Fibroblast of skin of left quadriceps (primary cell): ENCODE measurements around the gene GXYLT1.
"Not testable (repeated sequence)": the region's sequence is repeated elsewhere in the genome, so short reads cannot be mapped to it uniquely, and the experiment has no call there.

Experiments
- DNase-seq, 2 experiments: peaks; one replicate each; pipeline ENCODE4 v3.0.0-alpha.2; 2013; ENCODE audit warnings: low read depth in 2 of 2

GXYLT1 gene

DNA sequence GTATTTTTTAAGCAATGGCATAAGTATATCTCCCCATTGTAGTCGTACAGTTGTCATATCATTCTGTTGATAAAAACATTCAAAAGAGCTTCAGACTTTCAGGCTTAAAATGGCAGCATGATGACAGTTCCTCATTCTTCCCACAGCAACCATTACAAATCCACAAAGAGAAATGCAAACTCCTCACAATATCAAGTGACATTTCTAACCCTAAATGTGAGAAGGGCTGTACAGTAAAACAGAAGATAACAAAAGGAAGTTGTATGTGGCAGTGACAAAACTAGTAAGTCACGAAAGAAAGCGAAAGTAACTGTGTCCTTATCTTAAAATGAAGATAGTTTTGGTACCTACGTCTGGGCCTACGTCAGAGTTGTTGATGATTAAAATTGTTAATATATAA lies 46.7 kb downstream of the GXYLT1 start:
- DNase-seq: no peak

GRCh38 chr12:42094277-42094676 lies 50.4 kb downstream of the GXYLT1 start:
- DNase-seq: no peak

GRCh38 chr12:42091769-42092168 lies 52.9 kb downstream of the GXYLT1 start:
- DNase-seq: no peak

GRCh38 chr12:42090899-42091298 lies 53.8 kb downstream of the GXYLT1 start:
- DNase-seq: peak; percentile 59 to 64

DNA sequence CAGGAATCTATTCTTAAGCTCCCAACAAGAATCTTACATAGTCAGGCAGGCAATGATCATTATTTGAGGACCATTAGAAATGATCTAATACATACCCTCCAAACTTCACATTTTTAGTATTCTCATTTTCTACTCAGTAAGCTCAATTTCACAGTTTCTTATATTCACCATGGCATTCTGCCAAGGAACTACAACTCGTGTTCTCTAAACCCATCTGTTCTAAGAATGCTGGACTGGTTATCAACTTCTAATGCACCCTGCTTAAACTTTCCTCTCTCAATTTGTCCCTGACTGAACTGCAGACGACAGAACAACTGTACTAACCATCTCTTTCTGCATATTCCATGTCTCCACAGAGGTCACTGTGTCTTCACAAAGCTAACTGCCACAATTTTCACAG lies 58.6 kb downstream of the GXYLT1 start:
- peak in 1 of 2 experiments; percentile 22 for DNase-seq

- DNase-seq: no peak
Observed at GRCh38 chr12:42085594-42085993, 59.1 kb downstream of the GXYLT1 start.

DNA sequence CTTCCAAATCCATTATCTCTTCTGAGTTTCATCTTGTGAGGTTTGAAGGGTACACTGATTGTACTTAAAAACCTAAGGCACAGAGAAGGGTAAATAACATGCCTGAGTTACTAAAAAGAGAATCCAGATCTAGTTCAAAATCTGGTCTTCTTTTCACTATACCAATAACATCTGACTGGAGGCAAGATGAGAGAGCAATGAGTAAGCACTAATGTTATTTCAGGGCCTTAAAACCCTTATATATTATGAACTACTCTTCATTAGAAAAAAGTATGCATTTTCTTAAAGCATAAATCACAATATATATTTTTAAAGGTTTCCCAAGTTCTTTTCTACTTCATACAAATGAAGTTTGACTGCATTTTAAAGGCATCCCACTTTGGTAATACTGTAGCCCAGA lies 60.2 kb downstream of the GXYLT1 start:
- DNase-seq: no peak

GRCh38 chr12:42076976-42077375 lies 67.7 kb downstream of the GXYLT1 start:
- DNase-seq: no peak

DNA sequence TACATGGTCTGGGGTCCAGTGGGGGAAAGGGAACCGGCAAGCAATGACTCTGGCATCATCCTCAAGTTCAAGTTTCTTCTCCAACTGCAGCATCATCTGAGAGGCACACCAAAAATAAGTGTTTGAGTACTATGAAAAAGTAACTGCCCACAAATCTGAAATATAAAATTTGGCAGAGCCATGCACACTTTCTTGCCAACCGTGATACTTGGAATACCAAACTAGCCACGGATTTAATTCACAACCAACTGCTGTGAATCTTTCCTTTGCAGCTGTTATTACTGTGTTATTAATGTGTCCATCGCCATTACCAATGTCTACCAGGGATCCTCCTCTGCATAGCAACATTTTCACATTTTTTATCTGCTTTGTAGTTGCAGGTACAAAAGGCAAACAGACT lies 74.6 kb downstream of the GXYLT1 start:
- DNase-seq: no peak

DNA sequence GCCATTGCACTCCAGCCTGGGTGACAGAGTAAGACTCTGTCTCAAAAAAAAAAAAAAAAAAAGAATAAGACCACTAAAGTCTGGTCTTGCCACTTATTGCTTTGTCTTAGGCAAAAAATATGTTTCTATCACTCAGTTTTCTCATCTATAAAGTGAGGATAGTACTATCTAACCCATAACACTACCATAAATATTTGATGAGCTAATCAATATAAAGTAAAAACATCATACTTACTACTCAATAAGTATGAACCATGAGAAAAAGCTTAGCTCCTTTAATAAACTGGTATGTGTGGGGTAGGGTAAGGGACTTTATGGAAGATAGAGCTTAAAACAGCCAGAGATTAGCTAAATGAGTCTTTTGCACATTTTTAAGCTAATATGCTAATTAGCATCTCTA lies 85.5 kb downstream of the GXYLT1 start:
- no peak for DNase-seq

DNA sequence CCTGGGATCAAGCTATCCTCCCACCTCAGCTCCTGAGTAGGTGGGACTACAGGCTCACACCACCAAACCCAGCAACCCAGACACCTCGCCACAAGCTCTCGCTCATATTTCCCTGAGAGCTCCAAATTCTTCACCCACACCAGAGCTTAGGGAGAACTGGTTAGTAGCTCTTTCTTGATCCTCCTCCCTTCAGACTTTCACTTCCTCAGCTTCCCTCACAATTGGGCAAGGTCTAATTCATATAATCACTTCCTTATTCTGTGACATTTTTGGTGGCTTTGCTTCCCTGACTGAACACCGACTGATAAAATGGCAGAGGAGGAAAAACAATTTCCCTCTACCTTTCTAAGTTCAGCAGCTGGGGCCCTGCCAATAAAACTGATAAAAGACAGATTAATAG lies 88.5 kb downstream of the GXYLT1 start:
- no peak for DNase-seq

DNA sequence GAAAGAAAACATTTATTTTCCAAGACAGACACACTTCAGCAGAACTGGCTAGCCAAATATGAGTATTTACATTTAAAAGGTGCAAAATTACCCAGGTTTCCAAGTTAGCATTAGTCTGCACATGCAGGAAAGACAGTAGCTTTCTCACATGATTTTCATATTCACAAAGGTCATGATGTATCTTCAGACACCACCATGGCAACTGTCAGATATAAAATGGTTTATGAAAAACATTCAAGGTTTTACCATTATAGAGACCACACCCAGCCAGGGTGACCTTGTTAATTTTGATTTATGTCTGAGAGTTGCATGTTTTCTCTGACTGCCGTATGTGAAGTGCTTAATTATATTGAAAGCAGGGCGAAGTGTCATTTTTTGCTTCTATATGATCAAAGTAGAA lies 91.2 kb downstream of the GXYLT1 start:
- no peak for DNase-seq

DNA sequence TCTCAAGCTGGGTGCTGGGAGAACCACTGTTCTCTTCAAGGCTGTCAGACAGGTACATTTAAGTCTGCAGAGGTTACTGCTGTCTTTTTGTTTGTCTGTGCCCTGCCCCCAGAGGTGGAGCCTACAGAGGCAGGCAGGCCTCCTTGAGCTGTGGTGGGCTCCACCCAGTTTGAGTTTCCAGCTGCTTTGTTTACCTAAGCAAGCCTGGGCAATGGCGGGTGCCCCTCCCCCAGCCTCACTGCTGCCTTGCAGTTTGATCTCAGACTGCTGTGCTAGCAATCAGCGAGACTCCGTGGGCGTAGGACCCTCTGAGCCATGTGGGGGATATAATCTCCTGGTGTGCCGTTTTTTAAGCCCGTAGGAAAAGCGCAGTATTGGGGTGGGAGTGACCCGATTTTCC lies 95.7 kb downstream of the GXYLT1 start:
- DNase-seq: not testable (repeated sequence)

DNA sequence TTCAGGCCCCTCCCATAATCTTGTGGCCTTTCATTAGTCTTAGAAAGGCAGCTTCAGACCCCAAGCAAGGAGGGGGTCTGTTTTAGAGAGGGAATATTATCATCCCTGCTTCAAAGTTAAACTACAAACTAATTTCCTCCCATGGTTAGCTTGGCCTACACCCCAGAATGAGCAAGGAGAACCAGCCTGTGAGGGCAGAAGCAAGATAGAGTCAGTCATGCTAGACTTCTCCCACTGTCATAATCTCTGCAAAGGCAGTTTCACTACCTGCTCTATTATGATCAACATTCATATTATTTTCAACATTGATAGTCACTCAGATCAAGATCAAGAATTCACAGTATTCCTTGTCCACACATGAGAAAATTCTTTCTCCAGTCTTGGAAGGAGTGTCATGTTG lies 105.1 kb downstream of the GXYLT1 start:
- no peak for DNase-seq

DNA sequence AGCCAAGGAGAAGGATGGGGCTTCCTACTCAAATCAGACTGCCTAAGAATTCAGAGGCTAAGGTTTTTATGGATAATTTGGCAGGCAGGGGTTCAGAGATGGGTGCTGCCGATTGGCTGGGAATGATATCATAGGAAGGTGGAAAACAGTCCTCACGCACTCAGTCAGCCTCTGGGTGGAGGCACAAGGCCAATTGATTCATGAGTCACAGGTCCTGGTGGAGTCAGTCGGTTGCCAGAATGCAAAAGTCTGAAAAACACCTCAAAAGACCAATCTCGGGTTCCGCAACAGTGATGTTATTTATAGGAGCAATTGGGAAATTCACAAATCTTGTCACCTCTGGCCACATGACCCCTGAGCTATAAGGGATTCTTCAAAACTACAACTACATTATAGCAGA lies 105.5 kb downstream of the GXYLT1 start:
- DNase-seq: peak; percentile 8 to 11

- no peak for DNase-seq
Observed at GRCh38 chr12:42031847-42032564, 112.7 kb downstream of the GXYLT1 start.
